Coronary artery (tissue), 2 donors: ENCODE data around the gene MMD2.

ENCODE experiments used
- DNase-seq: peaks from one replicate; pipeline ENCODE4 v3.0.0-alpha.2; 2017; ENCODE audit warnings: low spot score
- H3K27ac ChIP-seq, 2 donors: fragments of 200-600 bp; sonication (generic); one replicate each; pipeline ENCODE4 v1.5.1; 2016 to 2019
- H3K4me3 ChIP-seq: fragments of 200-600 bp; sonication (generic); 2 replicates; pipeline ENCODE4 v1.5.1; 2016; ENCODE audit warnings: mild to moderate bottlenecking, moderate library complexity
- TF ChIP-seq, protein P1 (sequence below): fragments of 200-600 bp; sonication (generic); IDR thresholded peaks from one replicate; pipeline ENCODE4 v1.5.1; 2019; ENCODE audit warnings: antibody characterized with exemption

MMD2 gene, protein sequence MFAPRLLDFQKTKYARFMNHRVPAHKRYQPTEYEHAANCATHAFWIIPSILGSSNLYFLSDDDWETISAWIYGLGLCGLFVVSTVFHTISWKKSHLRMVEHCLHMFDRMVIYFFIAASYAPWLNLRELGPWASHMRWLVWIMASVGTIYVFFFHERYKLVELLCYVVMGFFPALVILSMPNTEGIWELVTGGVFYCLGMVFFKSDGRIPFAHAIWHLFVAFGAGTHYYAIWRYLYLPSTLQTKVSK

DNA sequence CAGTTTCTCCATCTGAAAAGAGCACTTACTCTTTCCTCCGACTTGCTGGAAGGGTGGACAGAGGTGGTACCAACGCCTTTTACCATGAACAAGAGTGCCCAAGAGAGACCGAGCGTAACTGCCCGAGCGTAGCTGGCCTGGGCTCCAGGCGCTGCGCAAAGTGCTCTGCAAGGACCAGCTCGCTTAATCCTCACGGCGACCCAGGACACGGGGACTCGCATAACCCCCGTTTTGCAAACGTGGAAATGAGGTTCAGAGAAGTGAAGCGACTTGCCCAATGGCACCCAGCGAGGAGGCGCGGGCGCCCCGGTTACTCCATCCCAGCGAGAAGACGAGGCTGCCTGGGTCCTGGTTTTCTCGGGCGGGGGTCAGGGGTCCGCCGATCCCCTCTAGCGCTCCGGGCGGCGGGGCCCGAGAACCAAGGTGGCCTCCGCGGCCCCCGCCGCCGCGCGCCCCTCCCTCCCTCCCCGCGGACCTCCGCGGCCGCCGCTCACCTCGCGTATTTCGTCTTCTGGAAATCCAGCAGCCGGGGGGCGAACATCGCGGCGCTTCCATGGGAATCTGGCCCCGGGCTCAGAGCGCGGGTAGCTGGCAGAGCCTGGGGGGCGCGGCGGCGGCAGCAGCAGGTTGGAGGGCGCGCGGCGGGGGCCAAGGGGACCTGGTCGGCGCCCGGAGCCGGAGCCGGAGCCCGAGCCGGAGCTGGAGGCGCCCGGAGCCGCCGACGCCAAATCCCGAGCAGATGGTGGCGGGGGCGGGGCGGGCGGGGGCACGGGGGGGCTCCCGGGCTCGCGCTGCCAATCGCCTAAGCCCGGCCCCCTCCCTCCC, at the start of gene MMD2:
TSS of gene MMD2 (minus strand) at position 711 of the 825 bp plus-strand sequence. CDS start at position 541, 170 bp downstream.
- TF ChIP-seq, protein P1, sequence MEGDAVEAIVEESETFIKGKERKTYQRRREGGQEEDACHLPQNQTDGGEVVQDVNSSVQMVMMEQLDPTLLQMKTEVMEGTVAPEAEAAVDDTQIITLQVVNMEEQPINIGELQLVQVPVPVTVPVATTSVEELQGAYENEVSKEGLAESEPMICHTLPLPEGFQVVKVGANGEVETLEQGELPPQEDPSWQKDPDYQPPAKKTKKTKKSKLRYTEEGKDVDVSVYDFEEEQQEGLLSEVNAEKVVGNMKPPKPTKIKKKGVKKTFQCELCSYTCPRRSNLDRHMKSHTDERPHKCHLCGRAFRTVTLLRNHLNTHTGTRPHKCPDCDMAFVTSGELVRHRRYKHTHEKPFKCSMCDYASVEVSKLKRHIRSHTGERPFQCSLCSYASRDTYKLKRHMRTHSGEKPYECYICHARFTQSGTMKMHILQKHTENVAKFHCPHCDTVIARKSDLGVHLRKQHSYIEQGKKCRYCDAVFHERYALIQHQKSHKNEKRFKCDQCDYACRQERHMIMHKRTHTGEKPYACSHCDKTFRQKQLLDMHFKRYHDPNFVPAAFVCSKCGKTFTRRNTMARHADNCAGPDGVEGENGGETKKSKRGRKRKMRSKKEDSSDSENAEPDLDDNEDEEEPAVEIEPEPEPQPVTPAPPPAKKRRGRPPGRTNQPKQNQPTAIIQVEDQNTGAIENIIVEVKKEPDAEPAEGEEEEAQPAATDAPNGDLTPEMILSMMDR, result no peak
- DNase-seq, result no peak
- Histone ChIP-seq H3K27ac (no peak within 1 kb of the TSS), H3K4me3 (peak within 1 kb of the TSS; percentile 71)

DNA sequence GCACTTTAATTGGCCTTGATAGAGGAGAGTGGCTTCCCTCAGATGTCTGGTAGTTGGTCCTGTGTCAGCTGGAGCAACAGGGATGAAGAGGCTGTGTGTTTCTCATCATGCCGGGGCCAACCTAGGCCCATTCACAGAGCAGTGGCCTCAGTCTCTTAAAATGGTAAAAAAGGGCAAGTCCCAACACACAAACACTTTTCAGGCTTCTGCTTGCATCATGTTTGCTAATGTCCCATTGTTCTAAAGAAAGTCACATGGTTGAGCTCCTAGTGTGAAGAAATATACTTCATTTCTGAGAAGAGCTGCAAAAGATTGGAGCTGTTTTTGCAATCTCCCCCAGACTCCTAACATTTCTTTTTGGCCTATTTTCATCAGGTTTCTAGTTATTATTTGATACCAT, 46.1 kb upstream of the MMD2 start:
- no peak for DNase-seq
- Histone ChIP-seq H3K27ac (no peak overlapping the region), H3K4me3 (no peak overlapping the region)
- TF ChIP-seq, protein P1, result no peak

DNA sequence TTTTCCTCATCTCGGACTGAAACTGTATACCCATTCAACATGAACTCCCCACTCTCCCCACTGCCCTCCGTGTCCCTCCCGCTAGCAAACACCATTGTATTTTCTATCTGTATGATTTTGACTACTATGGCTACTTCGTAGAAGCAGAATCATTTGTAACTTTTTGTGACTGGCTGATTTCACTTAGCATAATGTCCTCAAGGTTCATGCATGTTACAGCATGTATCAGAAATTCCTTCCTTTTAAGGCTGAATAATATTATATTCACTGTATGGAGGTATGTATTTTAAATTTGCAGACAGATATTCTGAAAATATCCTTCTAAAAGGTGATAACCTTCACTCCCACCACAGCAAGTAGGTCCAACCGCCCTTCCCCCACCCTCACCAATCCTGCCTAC, 42.9 kb upstream of the MMD2 start:
- H3K4me3 ChIP-seq, result no peak overlapping the region
- TF ChIP-seq, protein P1, result no peak
- DNase-seq, result no peak
- H3K27ac ChIP-seq, result no peak overlapping the region

DNA sequence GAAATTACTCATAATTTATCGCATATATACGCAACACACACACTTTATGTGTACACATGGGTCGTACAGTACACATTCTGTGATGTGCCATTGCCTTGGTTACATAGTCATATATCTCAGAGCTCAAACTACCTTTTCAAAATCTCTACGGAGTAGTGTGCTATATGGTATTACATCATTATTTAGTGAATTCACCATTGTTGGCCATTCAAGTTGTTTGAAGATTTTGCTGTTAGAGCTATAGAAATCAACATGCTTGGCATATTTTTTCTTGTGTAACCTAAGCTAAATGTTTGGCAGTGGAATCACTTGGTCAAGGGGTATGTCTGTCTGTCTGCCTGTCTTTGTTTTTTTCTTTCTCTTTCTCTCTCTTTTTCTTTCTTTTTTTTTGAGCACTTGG, 42.0 kb upstream of the MMD2 start:
- no peak for DNase-seq
- TF ChIP-seq, protein P1, result no peak
- H3K4me3 ChIP-seq, result no peak overlapping the region
- H3K27ac ChIP-seq, result no peak overlapping the region

DNA sequence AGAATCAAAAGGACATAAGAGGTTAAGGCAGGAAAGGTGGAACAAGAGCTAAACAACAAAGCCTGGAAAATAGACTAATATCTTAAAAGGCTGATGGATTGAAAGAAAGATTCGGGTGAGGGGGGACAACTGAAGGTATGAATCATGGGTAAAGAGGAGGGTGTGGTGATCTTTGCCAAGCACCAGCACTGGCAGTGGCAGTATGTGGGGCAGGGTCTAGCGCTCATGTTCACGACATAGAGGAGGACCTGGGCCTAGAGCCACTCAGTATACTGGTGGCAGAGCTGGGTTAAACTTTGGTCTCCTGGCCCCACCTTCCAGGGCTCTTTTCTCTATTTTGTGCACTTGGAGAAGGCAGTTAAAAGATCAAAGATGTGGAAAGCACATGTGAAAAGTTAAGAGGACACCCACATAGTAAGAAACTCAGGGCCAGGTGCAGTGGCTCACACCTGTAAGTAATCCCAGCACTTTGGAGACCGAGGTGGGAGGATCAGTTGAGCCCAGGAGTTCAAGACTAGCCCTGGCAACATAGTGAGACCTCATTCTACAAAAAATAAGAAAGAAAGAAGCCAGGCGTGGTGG, 40.5 kb upstream of the MMD2 start:
- Histone ChIP-seq H3K4me3 (no peak overlapping the region), H3K27ac (no peak overlapping the region)
- DNase-seq, result no peak
- TF ChIP-seq, protein P1, result no peak

DNA sequence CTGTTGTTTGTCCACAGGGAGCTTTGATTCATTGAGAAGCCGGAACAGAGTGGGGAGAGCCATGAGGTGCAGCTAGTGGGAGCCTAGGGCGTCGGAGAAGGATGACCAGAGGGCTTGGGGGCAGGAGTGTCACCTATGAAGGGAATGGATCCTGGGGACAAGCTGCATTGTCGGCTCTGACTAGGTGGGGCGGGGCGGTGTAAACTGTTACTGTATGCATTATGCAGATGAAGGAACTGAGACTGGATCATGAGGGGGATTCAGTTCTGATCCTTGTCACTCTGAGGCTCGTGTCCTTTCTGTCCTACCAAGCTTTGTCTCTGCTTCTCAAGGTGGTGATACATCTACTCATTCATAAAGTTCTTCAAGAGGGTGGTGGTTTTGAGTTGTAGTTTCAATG, 39.9 kb upstream of the MMD2 start:
- Histone ChIP-seq H3K4me3 (no peak overlapping the region), H3K27ac (no peak overlapping the region)
- no peak for DNase-seq
- TF ChIP-seq, protein P1, result no peak
